Stimulated activated CD4-positive, alpha-beta T cell treated with anti-CD3 and anti-CD28 coated beads, TNF-alpha, amount 100 ng/mL, for 48 hours (primary cell): ENCODE data around the gene CENPO.

ENCODE experiments used
- DNase-seq, 3 donors: peaks; one replicate each; pipeline ENCODE4 v3.0.0-alpha.2; 2020; ENCODE audit warnings: low read depth in 3 of 3

CENPO gene

GRCh38 chr2:24838541-24838940, 45.3 kb downstream of the CENPO start:
- no peak for DNase-seq

GRCh38 chr2:24839729-24840128, 46.5 kb downstream of the CENPO start:
- DNase-seq = no peak

- DNase-seq = no peak
Observed at GRCh38 chr2:24840164-24840869, 47.1 kb downstream of the CENPO start.

GRCh38 chr2:24840962-24841945, 48.0 kb downstream of the CENPO start:
- DNase-seq = no peak

DNA sequence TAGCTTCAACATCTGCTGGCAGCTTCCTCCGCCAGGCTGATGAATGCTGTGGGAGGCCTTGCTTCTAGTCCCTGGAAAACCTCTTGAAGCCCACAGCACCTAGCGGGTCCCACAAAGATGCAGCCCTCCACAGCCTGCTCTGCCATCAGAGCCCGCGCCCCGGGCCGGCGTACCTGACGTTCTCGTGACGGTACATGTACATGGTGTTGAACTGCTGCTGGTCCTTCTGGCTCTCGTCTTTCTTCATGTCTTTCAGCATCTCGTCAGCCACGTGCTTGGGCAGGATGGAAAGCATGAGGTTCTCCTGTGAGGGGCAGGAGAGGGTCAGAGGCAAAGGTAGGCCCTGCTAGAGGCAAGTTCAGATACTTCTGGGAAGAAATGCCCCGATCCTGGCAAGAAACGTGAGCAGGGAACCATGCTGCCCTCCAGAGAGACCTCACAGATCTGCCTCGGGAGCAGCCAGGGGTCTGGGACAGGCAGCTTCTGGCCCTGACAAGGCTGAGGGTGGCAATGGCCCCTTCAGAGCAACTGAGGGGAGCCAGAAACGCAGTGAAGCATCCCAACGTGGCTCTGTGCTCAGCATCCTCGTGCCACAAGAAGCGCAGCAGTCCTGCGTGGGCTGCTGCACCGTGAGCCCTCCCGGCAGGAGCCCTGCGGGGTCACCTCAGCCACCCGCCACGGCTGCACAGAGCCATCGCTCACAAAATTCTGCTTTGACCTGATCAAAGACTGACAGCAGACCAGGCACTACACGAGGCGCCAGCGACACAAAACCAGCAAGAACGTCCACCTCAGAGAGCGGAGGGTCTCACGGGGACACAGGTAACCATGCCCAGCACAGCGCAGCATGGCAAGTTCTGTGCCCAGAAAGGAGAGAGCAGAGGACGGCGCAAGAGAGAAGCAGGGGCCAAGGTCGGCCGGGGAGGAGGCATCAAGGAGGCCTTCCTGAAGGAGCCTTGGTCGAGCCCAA, 49.1 kb downstream of the CENPO start:
- DNase-seq = no peak

DNA sequence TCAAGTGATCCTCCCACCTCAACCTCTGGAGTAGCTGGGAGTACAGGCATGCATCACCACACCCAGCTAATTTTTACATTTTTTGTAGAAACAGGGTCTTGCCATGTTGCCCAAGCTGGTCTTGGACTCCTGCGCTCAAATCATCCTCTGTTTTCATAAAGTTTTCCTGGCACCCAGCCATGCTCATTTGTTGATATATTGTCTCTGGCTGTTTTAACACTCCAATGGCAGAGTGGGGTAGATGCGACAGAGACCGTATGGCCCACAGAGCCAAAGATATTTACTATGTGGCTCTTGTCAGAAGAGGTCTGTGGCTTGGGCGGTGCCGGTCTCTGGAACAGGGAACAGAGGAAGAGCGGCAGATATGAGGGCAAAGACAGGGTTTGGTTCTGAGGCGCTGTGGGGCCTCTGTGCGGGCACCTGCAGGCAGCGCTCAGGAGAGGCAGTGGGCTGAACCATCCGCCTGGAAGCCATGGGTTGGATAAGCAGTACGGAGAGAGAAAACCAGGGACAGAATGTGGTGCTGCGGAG, 50.2 kb downstream of the CENPO start:
- DNase-seq = no peak

- no peak for DNase-seq
Observed at GRCh38 chr2:24844023-24844685, 50.9 kb downstream of the CENPO start.

DNA sequence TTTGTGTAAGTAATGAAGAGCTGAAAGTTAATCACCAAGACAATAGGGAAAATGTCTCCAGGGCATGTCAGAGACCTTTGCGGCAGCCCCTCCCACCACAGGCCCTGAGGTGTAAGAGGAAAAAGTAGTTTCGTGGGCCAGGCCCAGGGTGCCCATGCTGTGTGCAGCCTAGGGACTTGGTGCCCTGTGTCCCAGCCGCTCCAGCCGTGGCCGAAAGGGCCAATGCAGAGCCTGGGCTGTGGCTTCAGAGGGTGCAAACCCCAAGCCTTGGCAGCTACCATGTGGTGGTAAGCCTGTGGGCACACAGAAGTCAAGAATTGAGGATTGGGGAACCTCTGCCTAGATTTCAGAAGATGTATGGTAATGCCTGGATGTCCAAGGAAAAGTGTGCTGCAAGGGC, 52.5 kb downstream of the CENPO start:
- no peak for DNase-seq

DNA sequence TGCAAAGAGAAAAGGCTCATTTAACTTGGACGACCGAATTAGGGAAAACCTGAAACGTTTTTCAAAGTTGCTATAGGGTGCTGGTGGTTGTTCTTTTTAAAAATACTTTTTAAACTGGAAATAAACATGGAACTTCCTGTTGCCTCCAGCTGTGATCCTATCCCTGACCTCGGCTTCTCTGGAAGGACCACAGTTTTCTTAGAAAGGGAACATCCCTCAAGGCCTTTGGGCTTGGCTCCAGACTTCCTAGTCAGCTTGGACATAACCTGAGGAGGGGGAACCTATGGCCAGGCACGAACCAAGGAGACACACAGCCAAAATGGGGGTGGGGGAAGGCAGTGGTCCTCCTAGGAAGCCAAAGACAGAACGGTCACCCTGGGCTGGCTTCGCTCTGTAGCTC, 57.7 kb downstream of the CENPO start:
- DNase-seq = no peak

GRCh38 chr2:24852026-24852425, 58.8 kb downstream of the CENPO start:
- DNase-seq = no peak

DNA sequence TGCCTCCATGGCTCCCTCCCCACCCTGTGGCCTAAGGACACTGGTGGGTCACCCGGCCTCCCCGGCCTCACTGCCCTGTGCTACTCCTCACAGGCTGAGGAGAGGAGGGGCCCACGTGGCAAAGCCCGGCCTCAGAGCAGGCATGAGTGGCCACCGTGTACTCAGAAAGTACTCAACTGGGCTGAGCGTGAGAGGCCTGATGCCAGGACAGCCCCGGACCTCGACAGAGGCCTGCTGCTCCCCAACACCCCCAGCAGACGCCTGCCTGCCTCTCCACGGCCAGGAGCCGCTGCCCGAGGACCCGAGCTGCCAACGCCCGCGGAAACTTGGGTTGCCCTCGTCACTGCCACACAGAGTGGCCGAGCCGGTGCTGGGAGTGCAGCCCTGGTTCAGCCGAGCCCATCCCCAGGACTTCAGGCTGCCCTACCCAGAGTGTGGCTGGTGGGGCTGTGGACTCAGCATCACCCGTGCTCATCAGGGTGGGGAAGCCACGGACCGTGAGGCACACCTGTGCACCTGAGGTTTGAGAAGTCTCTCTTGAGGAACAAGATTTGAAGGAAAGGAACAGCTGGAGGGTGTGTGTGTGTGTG, 59.3 kb downstream of the CENPO start:
- no peak for DNase-seq

GRCh38 chr2:24853046-24853445, 59.8 kb downstream of the CENPO start:
- DNase-seq = no peak

GRCh38 chr2:24853996-24854395, 60.8 kb downstream of the CENPO start:
- DNase-seq = no peak

DNA sequence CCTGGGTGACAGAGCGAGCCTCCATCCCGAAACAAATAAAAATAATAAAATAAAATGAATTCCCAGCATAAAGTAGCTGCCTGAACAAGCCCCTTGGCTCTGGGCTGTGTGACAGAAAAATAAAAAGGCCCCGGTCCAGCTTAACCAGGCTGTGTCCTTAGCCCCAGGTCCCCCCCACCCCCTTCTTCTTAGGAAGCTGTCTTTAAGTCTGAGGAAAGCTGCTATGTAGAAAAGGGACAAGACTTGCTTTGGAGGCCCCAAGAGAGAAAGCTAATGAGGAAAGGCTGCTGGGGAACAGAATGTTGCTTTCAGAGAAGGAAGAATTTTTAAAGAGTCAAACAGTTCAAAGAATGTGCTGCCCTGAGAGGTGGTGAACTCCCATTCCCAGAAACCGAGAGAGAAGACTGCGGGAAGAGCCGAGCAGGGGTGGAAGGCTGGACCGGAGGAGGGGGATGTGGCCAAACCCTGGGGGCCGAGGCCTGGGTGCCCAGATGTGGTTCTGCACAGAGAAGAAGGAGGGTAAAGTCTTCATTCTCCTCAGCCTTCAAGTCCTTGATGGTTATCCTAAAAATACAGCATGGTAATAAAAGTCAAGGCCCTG, 61.9 kb downstream of the CENPO start:
- DNase-seq = no peak

GRCh38 chr2:24855726-24856125, 62.5 kb downstream of the CENPO start:
- DNase-seq = no peak

DNA sequence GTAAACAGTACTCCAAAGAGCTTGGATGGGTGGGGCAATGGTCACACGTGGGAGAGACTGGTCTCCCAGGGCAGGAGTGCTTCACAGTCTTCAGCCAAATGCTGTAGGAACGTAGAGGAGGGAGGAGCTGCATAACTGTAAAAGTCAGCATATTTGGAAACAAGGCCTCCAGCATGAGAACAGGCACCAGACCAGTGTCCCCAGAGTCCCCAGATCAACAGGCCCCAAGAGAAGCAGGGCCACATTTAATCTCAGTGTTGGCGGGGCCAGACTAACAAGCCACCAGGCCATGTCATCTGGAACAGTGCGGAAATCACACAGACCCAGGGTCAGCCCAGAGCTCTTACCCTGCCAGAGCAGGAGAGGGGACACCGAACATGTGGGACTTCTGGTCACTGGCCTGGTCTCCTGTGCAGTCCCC, 63.6 kb downstream of the CENPO start:
- DNase-seq = no peak

- DNase-seq = no peak
Observed at GRCh38 chr2:24857746-24858145, 64.5 kb downstream of the CENPO start.

DNA sequence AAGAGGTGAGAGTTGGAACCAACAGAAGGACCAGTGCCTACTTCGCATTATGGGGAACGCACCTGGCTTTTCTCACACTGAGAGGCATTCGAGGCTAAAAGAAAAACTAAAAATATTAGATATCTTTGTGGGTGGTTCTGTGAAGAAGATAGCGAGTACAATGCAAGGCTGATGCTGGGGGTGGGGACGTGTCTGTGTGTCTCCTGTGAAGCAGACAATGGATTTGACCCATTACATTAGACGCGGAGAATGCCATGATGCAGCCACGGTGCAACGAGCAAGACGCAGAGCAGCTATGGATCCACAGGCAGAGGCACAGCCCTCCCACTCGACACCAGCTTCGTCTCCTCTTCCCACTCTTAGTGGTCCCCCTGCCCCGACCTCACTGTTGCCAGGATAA, 65.8 kb downstream of the CENPO start:
- no peak for DNase-seq

GRCh38 chr2:24859968-24860600, 66.9 kb downstream of the CENPO start:
- DNase-seq = no peak

- DNase-seq = no peak
Observed at GRCh38 chr2:24860631-24861030, 67.4 kb downstream of the CENPO start.
